ENCODE data around the gene HPS4. TPM values are rescaled to one million over a fixed set of nuclear protein-coding genes. Genes with fewer than 3 reads are reported as not detected.
A peak's percentile ranks its signal among the peaks of the same experiment; 100 is the strongest.

HPS4 gene
- total RNA-seq (10 to 100 TPM; 13.6 to 26.2 TPM), polyA plus RNA-seq (10 to 100 TPM in 1 of 2 donors, 1 to 10 TPM in 1; 5.4 to 11.6 TPM)

GRCh38 chr22:26483439-26484359 is at the start of gene HPS4, which contains the start of gene SRRD:
HPS4 (minus strand) TSS chr22:26483783; CDS start chr22:26481762, 2,021 bp downstream.
SRRD (plus strand) TSS chr22:26483877; CDS start chr22:26483891, 14 bp downstream.
- H3K27me3 ChIP-seq (ENCODE audit: control insufficient read depth in 4 of 4, insufficient read depth in 4 of 4, low read length in 3 of 4) = no peaks in the 10 kb centered on the region
- peaks cover 0 to 8% (median 7%) of the 10 kb centered on the region in 4 donors for H3K36me3 ChIP-seq (ENCODE audit: control insufficient read depth in 4 of 4, insufficient read depth in 3 of 4, low read depth in 1 of 4, low read length in 3 of 4)
- TF ChIP-seq EGR1 (IDR thresholded peaks at IDR 0.05; ENCODE audit: low read depth in 2 of 2) (peak in 1 of 2 donors; percentile 71), REST (IDR thresholded peaks at IDR 0.05) (no peak), RAD21 (IDR thresholded peaks at IDR 0.05) (no peak), FOXA2 (IDR thresholded peaks at IDR 0.05) (no peak), HNF4A (conservative IDR thresholded peaks at IDR 0.05) (no peak), JUND (IDR thresholded peaks at IDR 0.05) (peak in 1 of 2 donors; percentile 33), NR2F2 (IDR thresholded peaks at IDR 0.05) (peak; percentile 22), YY1 (IDR thresholded peaks at IDR 0.05) (peak; percentile 95), HNF4G (IDR thresholded peaks at IDR 0.05) (no peak), FOXA1 (IDR thresholded peaks at IDR 0.05) (no peak), ZBTB33 (IDR thresholded peaks at IDR 0.05) (no peak), RXRA (IDR thresholded peaks at IDR 0.05) (no peak), SP1 (IDR thresholded peaks at IDR 0.05) (peak; percentile 50), TAF1 (conservative IDR thresholded peaks at IDR 0.05) (no peak), MAX (IDR thresholded peaks at IDR 0.05) (peak; percentile 4), ATF3 (IDR thresholded peaks at IDR 0.05) (no peak), CTCF (IDR thresholded peaks at IDR 0.05; ENCODE audit: low read depth, low read length, missing input control) (no peak), GABPA (IDR thresholded peaks at IDR 0.05 in 1 of 2, conservative IDR thresholded peaks at IDR 0.05 in 1 of 2) (peak in 1 of 2 donors; percentile 80)
- DNase-seq (ENCODE audit: low spot score) = peak; percentile 94
- peak within 1 kb of the TSS; percentile 87 to 100 (median 88) for H3K4me3 ChIP-seq (ENCODE audit: low read depth in 1 of 3, low read length in 3 of 3)
- H3K9me3 ChIP-seq (ENCODE audit: control insufficient read depth in 4 of 4, low read length in 3 of 4) = no peaks in the 10 kb centered on the region
- H3K9ac ChIP-seq (ENCODE audit: low read depth in 1 of 2, low read length in 2 of 2) = peak within 1 kb of the TSS; percentile 92 to 93
- H3K4me1 ChIP-seq (ENCODE audit: control insufficient read depth in 4 of 4, insufficient read depth in 4 of 4, low read length in 3 of 4) = peaks cover 3 to 60% (median 52%) of the 10 kb centered on the region in 4 donors
- peak within 1 kb of the TSS; percentile 82 to 93 for H3K27ac ChIP-seq (ENCODE audit: low read depth in 1 of 2, low read length in 2 of 2)
- 1% methylated on average over 85 of the region's 85 CpGs for WGBS
